ENCODE results near the gene CDKN2AIP. TPM values are rescaled to one million over a fixed set of nuclear protein-coding genes. Genes with fewer than 3 reads are reported as not detected.
A peak's percentile ranks its signal among the peaks of the same experiment; 100 is the strongest.

The CDKN2AIP gene
- total and polyA plus RNA-seq, 2 of the 4 experiments (the other 2 are of a cell fraction) = 11.0 to 16.8 TPM

- Histone ChIP-seq H3K9me1 (ENCODE audit: insufficient read depth, low read length) (no peaks in the 10 kb centered on the region; the same call in 1 of the 2 replicates), H3K18ac (ENCODE audit: low read depth, low read length) (no peak overlapping the region), H3K79me1 (ENCODE audit: low read depth in 1 of 2, low read length in 2 of 2) (no peaks in the 10 kb centered on the region), H3K4ac (ENCODE audit: low read depth, low read length) (0 out of 2 replicates have a peak overlapping the region, but pooled peaks have one; percentile 5), H3K23ac (ENCODE audit: low read depth, low read length) (no peak overlapping the region), H4K5ac (ENCODE audit: low read depth, low read length) (no peak overlapping the region), H2BK5ac (ENCODE audit: low read depth, low read length, poor library complexity, severe bottlenecking) (no peak overlapping the region), H2BK20ac (ENCODE audit: low read depth, low read length) (no peak overlapping the region), H3K27me3 (ENCODE audit: control insufficient read depth, insufficient read depth, low read length) (no peaks in the 10 kb centered on the region), H3K4me3 (ENCODE audit: insufficient read depth, low read depth, low read length) (no peak overlapping the region), H2AK5ac (ENCODE audit: low read depth, low read length) (no peak overlapping the region), H2AFZ (replicated peaks; ENCODE audit: low read length, poor library complexity) (no peak overlapping the region), H4K91ac (ENCODE audit: insufficient read depth, low read depth, low read length) (no peak overlapping the region), H2AK9ac (replicated peaks; ENCODE audit: low read depth, low read length, poor library complexity) (no peak overlapping the region), H4K20me1 (ENCODE audit: insufficient read depth, low read length) (no peaks in the 10 kb centered on the region), H4K8ac (ENCODE audit: low read depth in 2 of 2, low read length in 2 of 2) (no peak overlapping the region), H3K14ac (replicated peaks; ENCODE audit: low read depth, low read length) (no peak overlapping the region), H3K27ac (ENCODE audit: insufficient read depth, low read length) (no peak overlapping the region), H3K9ac (ENCODE audit: low read depth, low read length) (no peak overlapping the region), H3K4me1 (ENCODE audit: control insufficient read depth, insufficient read depth, low read length) (no peaks in the 10 kb centered on the region), H2BK15ac (ENCODE audit: low read depth, low read length) (no peak overlapping the region), H3K4me2 (ENCODE audit: low read depth, low read length) (no peak overlapping the region), H3K9me3 (ENCODE audit: control insufficient read depth, insufficient read depth, low read length) (no peaks in the 10 kb centered on the region), H3K36me3 (ENCODE audit: control insufficient read depth, insufficient read depth, low read length) (peaks cover 6% of the 10 kb centered on the region), H2BK120ac (ENCODE audit: low read depth, low read length) (no peak overlapping the region), H3K56ac (ENCODE audit: extremely low read depth, insufficient read depth, low read length) (no peak overlapping the region)
- dilution Hi-C loops (cut with HindIII; ENCODE audit: low sequenced_read_pairs, unreplicated experiment) = no loop called here
- BruUV-seq (replicated peaks) = no TSS peak
- ChIA-PET POLR2A (ENCODE audit: unreplicated experiment) (no interaction called here), CTCF (no interaction called here)
- in situ Hi-C loops (cut with MboI; ENCODE audit: low sequenced_read_pairs) = no loop called here
- no peak for DNase-seq
- intact Hi-C loops (cut with micrococcal nuclease) = no loop called here
- TF ChIP-seq MAFK (IDR thresholded peaks at IDR 0.05; ENCODE audit: low read depth, low read length) (peak; percentile 51), POLR2A (IDR thresholded peaks at IDR 0.05; ENCODE audit: low read depth, low read length) (no peak)
- no peak for ATAC-seq (ENCODE audit: low read depth)
- WGBS, 2 experiments (ENCODE audit: extremely low coverage in 2 of 2, insufficient read length in 1 of 2) = no CpG with 5 or more reads among the region's 5 CpGs
These were observed 13.6 kb downstream of the CDKN2AIP start for GRCh38 chr4:183458005-183458404.

All from IMR-90 (cell line).